ENCODE results near the gene RNF11. TPM values are rescaled to one million over a fixed set of nuclear protein-coding genes. Genes with fewer than 3 reads are reported as not detected.

The RNF11 gene
- total and polyA plus RNA-seq, 2 of the 8 experiments (the other 6 are each of a cell fraction or from before 2014, with no cell fraction given), result 49.6 to 54.2 TPM

GRCh38 chr1:51302746-51303145 is 66.7 kb downstream of the RNF11 start:
- WGBS, 2 experiments (ENCODE audit: extremely low coverage in 1 of 2, insufficient coverage in 1 of 2, insufficient read length in 1 of 2, insufficient replicate concordance in 2 of 2, low coverage in 1 of 2, low lambda C conversion rate in 2 of 2, missing lambda C conversion rate in 1 of 2), result 79% methylated on average over 7 of the region's 7 CpGs; no CpG with 5 or more reads in 1 of the 2 experiments
- H4K8ac ChIP-seq (ENCODE audit: extremely low read depth, insufficient read depth, low read length), result peak overlapping the region; percentile 37; the same call in 1 of the 2 replicates
- H3K4me2 ChIP-seq (ENCODE audit: insufficient read depth in 1 of 2, low read depth in 2 of 2, low read length in 2 of 2), result no peak overlapping the region
- H3K27ac ChIP-seq (ENCODE audit: low read depth, low read length), result no peak overlapping the region
- no peaks in the 10 kb centered on the region; a peak in 1 of 7 replicates for H3K27me3 ChIP-seq (replicated peaks in 1 of 4; ENCODE audit: control insufficient read depth in 3 of 4, extremely low read depth in 1 of 4, insufficient read depth in 3 of 4, low read length in 3 of 4)
- no peak overlapping the region for H4K5ac ChIP-seq (ENCODE audit: insufficient read length, low read depth, low read length)
- no peak overlapping the region for H2BK12ac ChIP-seq (ENCODE audit: low read depth, low read length)
- no peaks in the 10 kb centered on the region; a peak in 1 of 4 replicates for H3K79me2 ChIP-seq (ENCODE audit: control insufficient read depth in 1 of 2, insufficient read depth in 2 of 2, low read length in 2 of 2)
- H3K18ac ChIP-seq (ENCODE audit: extremely low read depth, low read length), result no peak overlapping the region
- no peaks in the 10 kb centered on the region for H3K36me3 ChIP-seq (ENCODE audit: control insufficient read depth in 2 of 4, insufficient read depth in 4 of 4, low read length in 3 of 4)
- H3K56ac ChIP-seq (replicated peaks; ENCODE audit: insufficient read length, low read depth, low read length), result no peak overlapping the region
- DNase-seq (ENCODE audit: low read depth in 1 of 2, low spot score in 2 of 2) (no peak), FAIRE-seq (no peak)
- TF ChIP-seq TCF12 (IDR thresholded peaks at IDR 0.05; ENCODE audit: low read depth, low read length) (no peak), NANOG (IDR thresholded peaks at IDR 0.05; ENCODE audit: insufficient read depth, low read depth, low read length, poor library complexity, severe bottlenecking) (no peak), RFX5 (IDR thresholded peaks at IDR 0.05; ENCODE audit: borderline replicate concordance, low read depth, low read length) (no peak), KDM1A (IDR thresholded peaks at IDR 0.05; ENCODE audit: borderline replicate concordance, low read length) (no peak), CREB1 (IDR thresholded peaks at IDR 0.05) (no peak), NRF1 (IDR thresholded peaks at IDR 0.05; ENCODE audit: low read depth, low read length) (no peak)
- H2AFZ ChIP-seq (ENCODE audit: low read length), result no peak overlapping the region
- no peak overlapping the region for H2BK5ac ChIP-seq (ENCODE audit: low read depth, low read length)
- no peaks in the 10 kb centered on the region for H3K23me2 ChIP-seq (ENCODE audit: low read depth, low read length)
- H4K91ac ChIP-seq (replicated peaks; ENCODE audit: insufficient read length, low read length), result no peak overlapping the region
- peaks cover 0 to 3% of the 10 kb centered on the region in 2 experiments; a peak in 2 of 4 replicates for H3K9me3 ChIP-seq (ENCODE audit: insufficient read depth in 2 of 2, low read depth in 1 of 2, low read length in 1 of 2)
- H4K20me1 ChIP-seq (replicated peaks in 1 of 2; ENCODE audit: control insufficient read depth in 1 of 2, insufficient read depth in 2 of 2, low read length in 2 of 2), result no peaks in the 10 kb centered on the region
- no peak overlapping the region for H3K14ac ChIP-seq (ENCODE audit: insufficient read length)
- H3K4ac ChIP-seq (replicated peaks; ENCODE audit: insufficient read length, low read depth, low read length), result no peak overlapping the region
- 0 out of 2 replicates have a peak overlapping the region, but pooled peaks have one; percentile 61 for H2BK20ac ChIP-seq (ENCODE audit: low read length)
- no peak overlapping the region for H2BK120ac ChIP-seq (replicated peaks; ENCODE audit: low read depth, low read length)
- H3K23ac ChIP-seq (ENCODE audit: insufficient read length), result no peak overlapping the region
- no peak overlapping the region for H2AK5ac ChIP-seq (ENCODE audit: low read depth, low read length)
- CTCF ChIA-PET (ENCODE audit: partially characterized antibody), result interaction anchor here (0.5 kb wide), 1 partner anchor 324 kb away, joined by 3 read pairs; no protein-coding TSS in a partner anchor
- H3K4me1 ChIP-seq (replicated peaks in 1 of 4; ENCODE audit: control insufficient read depth in 3 of 4, insufficient read depth in 4 of 4, low read length in 3 of 4), result peaks cover 0 to 6% (median under 1%) of the 10 kb centered on the region in 4 experiments; a peak in 1 of 7 replicates
- H3K4me3 ChIP-seq (ENCODE audit: extremely low read depth in 1 of 4, insufficient read depth in 2 of 4, low read depth in 3 of 4, low read length in 4 of 4), result no peak overlapping the region
- no peak overlapping the region for H3K9ac ChIP-seq (replicated peaks in 1 of 4; ENCODE audit: extremely low read depth in 1 of 4, low read depth in 3 of 4, low read length in 3 of 4)
- no peak overlapping the region for H2BK15ac ChIP-seq (ENCODE audit: low read length)
- no peaks in the 10 kb centered on the region for H3K79me1 ChIP-seq (ENCODE audit: low read depth, low read length)
- POLR2A ChIA-PET (ENCODE audit: partially characterized antibody), result no interaction called here
